Measurements from ENCODE around the gene DNAJC4. TPM values are rescaled to one million over a fixed set of nuclear protein-coding genes. Genes with fewer than 3 reads are reported as not detected.

Gene DNAJC4
- total RNA-seq, 1 experiment from 2014 or later = 24.2 TPM

GRCh38 chr11:64229744-64230170, 591 bp upstream of the DNAJC4 start:
- no peak for DNase-seq
- H3K27ac Mint-ChIP-seq = peak overlapping the region in 1 of 3 experiments; percentile 87; a peak in 4 of 7 replicates
- Histone ChIP-seq H3K4me2 (ENCODE audit: insufficient read depth, insufficient read length, low read length) (peak overlapping the region; percentile 94), H3K9me3 (ENCODE audit: control insufficient read depth, low read depth, low read length) (no peaks in the 10 kb centered on the region), H2BK20ac (ENCODE audit: low read depth, low read length, poor library complexity, severe bottlenecking) (no peak overlapping the region), H3K79me1 (ENCODE audit: insufficient read depth, low read depth, low read length, poor library complexity, severe bottlenecking) (no peaks in the 10 kb centered on the region), H3K56ac (ENCODE audit: insufficient read length, low read depth, low read length) (no peak overlapping the region), H3K27ac (ENCODE audit: insufficient read length, low read depth, low read length) (no peak overlapping the region), H3K4ac (ENCODE audit: low read depth, low read length) (no peak overlapping the region), H3K4me1 (ENCODE audit: insufficient read depth, low read length) (0 out of 2 replicates have a peak, but pooled peaks cover 3% of the 10 kb centered on the region), H2BK5ac (ENCODE audit: insufficient read length, low read length) (no peak overlapping the region), H3K9ac (ENCODE audit: extremely low read depth, insufficient read length, low read length) (no peak overlapping the region), H4K20me1 (ENCODE audit: control insufficient read depth, insufficient read depth, insufficient read length) (no peaks in the 10 kb centered on the region), H2BK15ac (ENCODE audit: low read depth, low read length) (no peak overlapping the region), H4K5ac (ENCODE audit: insufficient read length, low read depth, low read length) (no peak overlapping the region), H2BK12ac (ENCODE audit: insufficient read length, low read depth, low read length) (no peak overlapping the region), H2AFZ (ENCODE audit: low read length) (no peak overlapping the region), H2AK5ac (ENCODE audit: insufficient read length, low read length) (no peak overlapping the region), H3K23ac (ENCODE audit: insufficient read length, low read depth, low read length) (no peak overlapping the region), H3T11ph (ENCODE audit: low read length) (no peak overlapping the region), H3K27me3 (ENCODE audit: insufficient read depth, low read length) (no peaks in the 10 kb centered on the region; the same call in 1 of the 2 replicates), H3K23me2 (ENCODE audit: insufficient read length, low read depth, low read length, poor library complexity, severe bottlenecking) (peaks cover 35% of the 10 kb centered on the region), H3K18ac (ENCODE audit: insufficient read length, low read depth, low read length) (no peak overlapping the region), H4K91ac (ENCODE audit: insufficient read length, low read depth, low read length) (no peak overlapping the region), H2BK120ac (ENCODE audit: low read depth, low read length, poor library complexity, severe bottlenecking) (no peak overlapping the region), H4K8ac (replicated peaks; ENCODE audit: insufficient read length, low read depth, low read length) (no peak overlapping the region), H3K14ac (ENCODE audit: insufficient read depth, low read length) (no peak overlapping the region), H3K79me2 (ENCODE audit: insufficient read depth, low read length) (no peaks in the 10 kb centered on the region)
- WGBS (ENCODE audit: extremely low coverage, insufficient read length, low lambda C conversion rate) = no CpG with 5 or more reads among the region's 13 CpGs
- H3K27me3 Mint-ChIP-seq (ENCODE audit: low read depth) = peaks cover 20% of the 10 kb centered on the region
- TF ChIP-seq CTCF (conservative IDR thresholded peaks at IDR 0.05) = no peak
- H3K4me3 Mint-ChIP-seq = peak overlapping the region; percentile 74 to 91
- H3K9me3 Mint-ChIP-seq = no peaks in the 10 kb centered on the region
- H3K36me3 Mint-ChIP-seq (ENCODE audit: insufficient read depth in 1 of 3, low read depth in 3 of 3) = peaks cover 0 to 3% (median 3%) of the 10 kb centered on the region in 3 experiments; a peak in 2 of 7 replicates
- peaks cover 26 to 39% of the 10 kb centered on the region in 2 experiments for H3K4me1 Mint-ChIP-seq

All from H9 (cell line).